HPDE6-E6E7 (cell line): ENCODE data around the gene STARD13.
"Not testable (repeated sequence)": the region's sequence is repeated elsewhere in the genome, so short reads cannot be mapped to it uniquely, and the experiment has no call there.

Experiments used
- DNase-seq: peaks from one replicate; pipeline ENCODE4 v3.0.0; 2011; ENCODE audit warnings: missing footprints; ENCODE audit errors: extremely low spot score

STARD13 gene

DNA sequence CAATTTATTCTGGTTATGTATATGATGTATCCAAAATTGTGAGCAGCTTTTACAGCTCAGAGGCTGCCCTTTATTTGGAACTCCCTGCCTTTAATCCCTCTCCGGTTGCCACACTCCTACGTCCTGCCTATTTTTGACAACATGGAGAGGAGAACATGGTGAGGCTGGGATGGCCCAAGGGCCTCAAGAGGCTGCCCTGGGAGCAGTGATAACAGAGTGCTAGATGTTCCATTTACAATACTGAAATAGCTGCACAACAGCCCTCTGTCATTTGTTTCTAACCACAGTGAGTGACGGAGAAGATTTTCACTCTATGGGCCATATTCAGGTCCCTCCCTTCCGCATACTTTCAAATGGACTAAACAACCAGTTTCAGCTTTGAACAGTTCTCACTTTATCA, 33.4 kb downstream of the STARD13 start:
- DNase-seq = no peak

DNA sequence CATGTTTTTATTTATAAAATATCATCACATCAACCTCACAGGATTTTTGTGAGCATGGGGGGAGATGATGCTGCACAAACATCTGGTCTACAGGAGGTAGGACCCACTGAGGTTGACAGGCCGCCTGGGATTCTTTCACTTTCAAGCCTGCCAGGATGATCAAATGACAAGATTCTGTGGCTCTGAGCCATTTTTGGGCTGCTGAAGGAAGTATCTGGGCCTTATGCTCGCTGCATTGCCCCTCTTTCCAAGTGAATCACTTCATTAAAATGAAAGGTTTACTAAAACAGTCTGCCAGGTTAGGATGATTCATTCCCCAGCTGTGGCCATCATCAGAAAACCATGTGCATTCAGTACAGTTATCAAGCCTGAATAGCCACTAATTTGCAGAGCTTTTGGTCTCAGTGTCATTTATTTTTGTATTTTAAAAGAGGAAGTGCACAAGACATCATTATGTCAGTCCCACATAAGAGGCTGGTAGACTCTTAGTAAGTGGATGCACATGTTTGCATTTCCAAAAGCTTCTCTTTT, 34.4 kb downstream of the STARD13 start:
- peak; percentile 21 for DNase-seq

DNA sequence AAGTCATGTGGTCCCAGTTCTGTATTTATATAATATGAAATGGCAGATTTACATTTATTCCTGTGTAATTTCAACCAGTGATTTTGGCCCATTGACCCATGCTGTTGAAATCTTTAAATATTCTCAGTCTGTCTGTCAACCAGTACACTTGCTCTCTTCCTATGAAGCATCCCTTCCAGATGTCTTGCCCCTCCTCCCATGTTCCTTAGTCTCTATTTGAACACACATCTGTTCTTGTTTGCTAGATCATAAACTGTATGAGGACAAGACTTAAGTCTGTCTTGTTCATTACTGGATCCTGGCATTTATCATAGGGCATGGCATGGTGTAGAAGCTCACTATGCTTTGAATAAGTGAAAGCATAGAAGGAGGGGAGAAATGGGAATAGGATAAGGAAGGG, 34.9 kb downstream of the STARD13 start:
- DNase-seq = no peak

DNA sequence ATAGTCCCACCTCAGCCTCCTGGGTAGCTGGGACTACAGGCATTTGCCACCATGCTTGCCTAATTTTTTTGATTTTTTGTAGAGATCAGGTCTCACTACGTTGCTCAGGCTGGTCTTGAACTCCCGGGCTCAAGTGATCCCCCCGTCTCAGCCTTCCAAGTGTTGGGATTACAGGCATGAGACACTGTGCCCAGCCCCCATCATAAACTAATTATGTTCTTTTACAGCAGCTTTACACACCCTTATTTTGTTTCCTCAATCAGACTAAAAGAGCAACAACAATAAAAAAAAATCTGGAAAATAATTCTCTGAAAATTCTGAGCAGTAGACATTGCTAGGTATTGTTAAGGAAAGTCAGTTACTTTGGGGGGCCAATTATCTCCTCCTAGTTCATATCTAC, 35.7 kb downstream of the STARD13 start:
- DNase-seq = no peak

DNA sequence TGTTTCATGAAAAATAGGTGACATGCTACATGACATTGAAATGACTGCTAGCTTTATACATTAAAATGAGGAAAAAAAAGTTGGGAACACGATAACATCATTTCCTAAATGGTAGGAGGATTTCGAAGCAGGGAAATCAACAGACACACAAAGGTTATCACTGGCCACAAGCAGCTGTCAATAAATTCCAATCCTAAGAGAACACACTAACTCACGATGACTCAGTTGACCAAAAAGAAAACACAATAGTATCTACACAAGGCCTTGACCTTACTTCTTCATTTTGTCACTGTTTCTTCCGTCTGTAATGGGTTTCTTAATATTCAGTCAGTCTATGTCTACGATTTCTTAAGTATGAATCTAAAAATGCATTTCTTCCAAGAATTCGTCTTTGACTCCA, 36.5 kb downstream of the STARD13 start:
- DNase-seq = no peak

DNA sequence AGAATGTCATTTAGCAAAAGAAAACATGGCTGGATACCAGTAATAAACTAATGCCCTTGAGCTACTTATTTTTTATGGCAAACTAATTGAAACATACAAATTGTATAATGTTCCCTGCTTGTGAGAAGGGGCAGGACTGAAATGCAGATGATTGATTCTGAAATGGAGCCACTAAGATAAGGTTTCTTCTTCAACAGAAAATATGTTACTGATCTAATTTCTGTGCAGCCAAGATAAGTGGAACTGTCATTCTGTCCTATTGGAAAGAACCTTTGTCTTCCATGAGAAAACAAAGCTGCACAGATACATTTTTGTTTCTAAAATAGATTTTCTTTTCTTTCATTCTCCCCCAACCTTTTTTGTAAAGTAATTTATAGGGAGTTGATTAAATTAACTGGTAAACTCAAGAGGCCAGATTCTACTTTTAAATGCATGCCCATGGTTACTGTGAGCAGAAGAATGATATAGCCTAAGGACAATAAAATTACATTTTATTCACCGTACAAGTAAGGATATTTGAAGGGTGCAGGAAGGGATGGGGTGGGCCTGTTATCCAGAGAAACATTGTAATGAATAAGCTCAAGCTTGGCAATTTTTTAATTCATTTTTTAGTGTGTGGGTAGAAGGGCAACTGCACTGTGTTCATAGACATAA, 39.9 kb downstream of the STARD13 start:
- no peak for DNase-seq

DNA sequence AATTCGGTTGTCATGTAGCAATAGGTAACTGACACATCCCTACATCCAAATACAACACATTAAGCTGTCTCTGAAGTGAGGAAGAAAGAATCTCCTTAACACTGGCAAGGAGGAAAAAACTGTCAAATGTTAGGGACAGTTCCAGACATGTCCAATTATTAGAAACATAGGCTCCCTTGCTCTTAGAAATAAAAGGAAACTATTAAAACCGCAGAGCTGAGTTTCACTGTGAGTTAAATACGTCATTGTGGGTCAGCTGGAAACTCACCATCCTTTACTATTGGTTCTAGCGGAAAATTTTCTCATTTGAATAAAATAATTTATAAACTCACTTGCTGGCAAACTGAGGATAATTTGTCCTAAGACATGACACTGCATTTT, 40.7 kb downstream of the STARD13 start:
- no peak for DNase-seq

DNA sequence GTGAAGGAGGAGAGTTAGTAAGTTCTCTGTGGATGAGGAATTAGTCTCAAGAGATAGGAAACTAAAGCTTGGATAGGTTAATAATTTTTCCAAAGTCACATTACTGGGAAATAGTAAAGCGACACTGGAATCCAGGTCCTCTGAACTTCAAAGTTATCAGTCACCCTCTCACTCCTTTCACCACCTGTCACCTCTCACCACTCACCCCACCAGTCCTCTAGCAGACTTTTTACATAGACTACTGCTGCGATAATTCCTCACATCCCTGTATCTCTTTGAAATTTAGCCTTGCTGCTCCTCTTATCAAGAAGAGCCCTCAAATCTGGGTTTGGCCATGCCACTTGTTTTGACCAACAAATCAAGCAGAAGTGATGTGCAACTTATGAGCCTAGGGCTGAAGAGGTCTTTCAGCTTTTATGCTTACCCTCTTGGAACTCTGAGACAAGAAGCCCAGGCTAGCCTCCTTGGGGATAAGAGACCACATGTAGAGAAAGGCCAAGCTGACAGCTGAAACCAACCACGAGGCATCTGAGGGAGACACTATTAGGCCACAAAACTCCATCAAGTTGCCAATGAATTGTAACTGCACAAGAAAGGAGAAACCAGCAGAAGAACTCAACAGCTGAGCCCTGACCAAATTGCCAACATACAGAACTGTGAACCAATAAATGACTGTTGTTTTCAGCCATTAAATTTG, 41.2 kb downstream of the STARD13 start:
- no peak for DNase-seq

DNA sequence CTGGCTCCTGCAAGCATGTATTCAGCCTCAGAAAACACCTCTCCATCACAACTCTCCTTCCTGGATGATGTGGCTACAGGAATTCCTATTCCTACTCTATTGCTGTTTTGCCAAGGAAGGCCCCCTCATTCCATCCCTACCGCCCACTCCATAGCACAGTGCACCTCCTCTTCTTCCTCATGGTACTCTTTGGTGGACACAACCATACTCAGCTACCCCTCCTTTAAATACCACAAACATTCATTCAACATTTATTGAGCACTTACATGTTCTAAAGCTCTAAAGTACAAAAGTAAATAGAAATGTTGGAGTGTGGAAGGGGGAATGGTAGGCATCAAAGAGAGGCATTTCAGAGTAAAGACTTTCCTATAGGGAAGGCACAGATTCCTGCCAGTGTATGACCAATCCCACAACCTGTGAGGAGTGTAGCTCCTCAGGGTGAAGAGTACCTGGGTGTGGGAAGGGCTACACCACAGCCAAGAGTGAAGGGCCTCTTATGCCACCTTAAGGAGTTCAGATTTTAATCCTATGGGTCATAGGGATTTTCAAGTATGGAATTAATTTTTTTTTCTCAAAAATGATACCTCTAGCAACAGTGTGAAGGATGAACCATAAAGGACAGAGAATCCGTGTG, 42.5 kb downstream of the STARD13 start:
- DNase-seq = no peak

DNA sequence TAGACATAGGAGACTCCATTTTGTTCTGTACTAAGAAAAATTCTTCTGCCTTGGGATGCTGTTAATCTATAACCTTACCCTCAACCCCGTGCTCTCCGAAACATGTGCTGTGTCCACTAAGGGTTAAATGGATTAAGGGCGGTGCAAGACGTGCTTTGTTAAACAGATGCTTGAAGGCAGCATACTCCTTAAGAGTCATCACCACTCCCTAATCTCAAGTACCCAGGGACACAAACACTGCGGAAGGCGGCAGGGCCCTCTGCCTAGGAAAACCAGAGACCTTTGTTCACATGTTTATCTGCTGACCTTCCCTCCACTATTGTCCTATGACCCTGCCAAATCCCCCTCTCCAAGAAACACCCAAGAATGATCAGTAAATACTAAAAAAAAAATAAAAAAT, 43.2 kb downstream of the STARD13 start:
- DNase-seq = not testable (repeated sequence)

DNA sequence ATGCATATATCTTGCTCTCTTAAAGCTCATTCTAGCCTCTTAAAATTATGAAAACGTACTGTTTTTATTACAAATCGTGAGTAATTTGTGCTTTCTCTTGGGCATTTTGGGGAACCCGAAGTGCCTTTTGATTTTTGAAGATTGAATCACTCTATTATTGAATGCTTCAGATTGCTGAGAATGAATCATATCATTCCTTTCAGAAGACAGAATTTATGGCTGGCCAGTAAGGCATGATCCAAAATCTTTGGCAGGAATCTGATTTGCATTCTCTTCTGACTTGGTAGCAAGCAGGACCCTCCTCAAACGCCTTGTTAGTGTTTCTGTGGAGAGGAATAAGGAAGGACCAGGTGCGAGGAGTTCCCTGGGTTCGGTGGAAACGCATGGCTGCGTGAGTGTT, 49.5 kb downstream of the STARD13 start:
- no peak for DNase-seq

DNA sequence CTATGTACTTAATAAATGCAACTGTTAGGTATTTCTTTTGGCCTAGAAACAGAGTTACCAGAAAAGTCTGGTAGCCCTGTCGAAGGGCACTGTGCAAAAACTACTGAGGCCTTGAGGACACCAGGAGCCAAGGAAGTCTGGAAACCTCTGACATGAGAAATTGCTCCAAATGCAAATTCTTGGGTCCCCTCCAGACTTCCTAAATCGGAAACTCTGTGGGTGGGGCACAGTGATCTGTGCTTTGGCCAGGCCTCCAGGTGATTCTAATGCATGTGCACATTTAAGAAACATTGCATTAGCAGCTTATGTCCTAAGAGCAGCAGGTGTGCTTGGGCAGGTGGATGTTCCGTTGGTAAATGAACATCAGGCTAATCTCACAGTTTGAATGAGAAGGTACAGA, 50.0 kb downstream of the STARD13 start:
- no peak for DNase-seq

DNA sequence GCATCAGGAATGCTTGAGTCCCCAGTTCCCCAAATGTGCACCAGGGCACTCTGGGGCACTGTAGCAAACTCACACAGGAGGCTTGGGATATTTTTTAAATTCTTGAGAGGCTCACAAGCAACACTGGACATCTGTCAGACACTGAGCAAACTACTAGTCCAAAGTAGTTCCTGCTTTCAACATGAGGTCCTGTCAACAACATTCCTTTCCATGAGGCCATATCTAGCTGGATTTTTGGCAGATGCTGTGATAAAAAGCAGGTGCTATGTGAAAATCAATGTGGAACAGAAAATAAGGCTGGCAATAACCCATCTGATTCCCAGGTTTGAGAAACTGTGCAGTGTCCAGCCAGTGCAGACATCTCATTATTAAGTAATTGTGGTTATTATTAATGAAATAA, 50.5 kb downstream of the STARD13 start:
- DNase-seq = no peak

DNA sequence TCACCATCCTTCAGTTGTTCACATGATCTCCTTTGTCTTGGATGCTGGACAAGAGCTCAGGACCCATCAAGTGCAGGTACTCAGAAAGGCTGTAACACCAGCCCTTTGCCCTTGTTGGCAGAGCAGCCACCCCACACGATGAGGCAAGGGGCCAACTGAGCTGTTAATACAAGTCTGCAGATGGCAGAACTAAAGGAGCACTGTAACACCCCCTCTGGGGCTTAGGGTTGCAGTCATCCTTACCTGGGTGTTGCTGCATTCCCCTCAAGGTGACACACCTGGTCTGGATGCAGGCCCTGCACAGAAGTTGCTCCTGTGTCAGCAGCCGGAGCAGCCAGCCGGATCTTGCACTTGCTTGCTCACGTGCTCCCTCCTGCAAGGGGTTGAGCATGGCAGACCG, 52.0 kb downstream of the STARD13 start:
- DNase-seq = no peak

DNA sequence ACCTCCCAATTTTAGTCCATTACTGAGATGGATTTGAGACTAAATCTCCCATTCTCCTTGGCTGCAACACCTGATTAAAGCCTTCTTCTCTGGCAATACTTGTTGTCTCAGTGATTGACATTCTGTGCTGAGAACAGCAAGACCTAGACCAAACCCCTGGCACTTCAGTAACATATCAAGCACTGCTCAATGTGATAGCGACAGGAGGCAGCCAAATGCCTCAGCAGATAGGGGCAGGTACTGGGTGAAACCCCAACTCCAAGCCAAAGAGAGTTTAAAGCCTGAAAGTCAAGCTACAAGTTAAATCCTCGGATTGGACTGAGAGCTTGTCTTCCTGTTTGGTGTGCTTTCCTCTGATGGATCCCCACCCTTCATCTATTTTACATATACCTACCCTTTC, 52.7 kb downstream of the STARD13 start:
- DNase-seq = no peak

DNA sequence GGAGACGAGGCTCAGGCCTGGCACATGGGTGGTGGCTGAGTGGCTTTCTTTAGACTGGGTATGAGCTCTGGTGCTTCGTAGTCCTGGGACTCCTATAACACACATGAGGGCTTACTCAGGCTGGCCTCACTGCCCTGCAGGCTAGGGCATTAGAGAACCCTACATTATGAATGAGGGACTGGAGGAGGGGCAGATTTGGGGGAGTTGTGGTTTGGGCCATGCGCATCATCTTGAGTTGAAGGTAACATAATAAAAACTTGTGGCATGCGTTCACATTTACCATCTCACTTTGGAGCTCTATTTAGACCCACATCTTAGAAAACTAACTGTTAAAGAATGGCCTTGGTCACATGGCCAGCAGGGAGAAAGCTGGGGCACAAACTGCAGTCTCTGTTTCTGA, 54.2 kb downstream of the STARD13 start:
- DNase-seq = no peak

DNA sequence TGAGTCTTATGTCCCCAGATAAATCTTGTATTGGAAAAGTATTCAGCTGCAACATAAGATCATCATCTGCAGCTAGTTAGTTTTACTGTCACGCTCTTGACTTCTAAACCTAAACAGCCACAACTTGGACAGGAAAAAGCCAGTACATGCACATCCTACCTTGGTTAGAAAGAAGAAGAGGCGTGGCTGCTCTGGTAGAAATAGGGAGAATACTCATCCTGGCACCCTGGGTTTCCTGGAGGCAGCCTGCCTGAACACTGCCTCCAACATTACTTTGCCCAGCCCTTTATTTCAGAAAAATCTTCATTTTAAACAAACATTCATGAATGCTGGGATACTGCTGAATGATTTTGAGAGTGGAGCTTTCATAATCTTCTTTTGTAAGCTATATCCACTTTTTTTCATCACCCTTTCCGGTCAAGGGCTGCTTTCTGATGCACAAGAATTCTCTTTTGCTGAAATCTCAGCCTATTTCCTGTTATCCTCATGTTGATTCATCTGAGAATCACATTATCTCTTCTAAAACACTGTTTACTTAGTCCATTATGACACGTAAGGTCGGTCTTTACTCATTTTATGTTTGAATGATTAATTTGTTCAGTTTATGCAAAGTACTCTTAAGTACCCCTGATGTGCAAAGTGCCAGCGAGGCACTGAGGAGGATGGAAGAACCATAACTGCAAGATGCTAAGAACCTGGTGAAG, 55.2 kb downstream of the STARD13 start:
- DNase-seq = no peak

DNA sequence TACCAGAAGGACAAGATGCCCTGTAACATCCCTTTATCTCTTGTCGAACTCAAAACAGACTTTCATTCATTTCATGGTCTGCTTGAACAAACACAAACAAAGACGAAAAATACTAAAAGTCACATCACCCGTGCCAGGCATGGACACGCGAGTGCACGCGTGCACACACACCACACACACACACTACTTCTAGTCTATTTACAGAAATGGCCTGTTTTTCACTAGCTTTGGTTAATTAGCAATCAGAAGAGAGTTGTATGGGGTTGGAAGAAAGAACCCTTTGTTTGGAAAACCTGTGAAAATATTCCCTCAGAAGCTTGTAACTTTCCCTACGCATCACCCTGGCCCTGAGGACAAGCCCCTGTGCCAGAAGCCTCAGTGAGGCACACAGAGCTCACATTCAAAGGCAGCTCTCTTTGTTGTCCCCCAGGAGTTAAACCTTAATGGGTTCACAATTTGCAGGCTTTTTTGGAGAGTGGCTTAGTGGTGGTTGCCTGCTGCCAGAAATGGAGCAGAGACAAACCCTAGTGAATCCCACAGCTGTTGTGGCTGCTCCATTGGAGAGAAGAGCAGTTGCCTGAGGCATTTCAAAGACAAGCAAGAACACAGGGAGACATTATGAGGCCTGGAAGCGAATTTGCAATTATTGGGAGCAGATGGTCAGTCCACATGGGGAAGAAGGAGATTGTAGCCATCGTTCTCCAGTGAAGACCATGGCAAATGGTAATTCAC, 55.9 kb downstream of the STARD13 start:
- no peak for DNase-seq

DNA sequence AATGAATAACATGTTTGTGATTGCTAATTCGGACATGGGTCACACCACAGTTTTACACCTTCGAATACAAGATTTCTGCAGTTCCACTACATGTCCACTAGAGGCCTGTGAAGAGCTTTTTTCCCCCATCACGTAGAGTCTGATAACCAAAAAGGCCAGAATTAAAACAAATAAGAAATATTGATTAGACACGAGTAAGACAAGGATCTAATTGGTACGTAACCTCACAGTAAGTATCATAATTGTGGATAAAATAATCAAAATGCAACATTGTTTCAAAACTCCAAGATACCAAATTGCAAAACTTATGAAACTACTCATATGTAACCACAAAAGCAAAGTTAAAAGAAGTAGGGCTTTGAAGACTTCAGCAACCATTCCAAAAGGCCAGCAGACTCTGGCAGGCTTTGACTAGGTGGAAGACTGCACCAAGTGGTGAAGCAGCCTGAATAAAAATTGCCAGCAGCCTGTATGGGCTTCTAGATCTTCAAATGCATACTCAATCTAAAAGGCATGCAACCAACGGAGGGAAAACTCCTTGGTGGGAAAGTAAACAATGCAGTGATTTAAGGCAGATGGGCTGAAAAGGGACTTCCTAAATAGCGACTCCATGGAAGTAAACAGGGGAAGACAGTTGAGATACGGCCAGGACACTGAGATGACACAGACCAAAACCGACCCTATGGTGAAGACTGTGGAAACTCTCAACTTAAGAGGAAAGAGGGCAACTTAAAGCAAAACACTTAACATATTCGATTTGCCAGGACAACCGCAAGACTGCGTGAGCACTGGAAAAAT, 56.7 kb downstream of the STARD13 start:
- no peak for DNase-seq

DNA sequence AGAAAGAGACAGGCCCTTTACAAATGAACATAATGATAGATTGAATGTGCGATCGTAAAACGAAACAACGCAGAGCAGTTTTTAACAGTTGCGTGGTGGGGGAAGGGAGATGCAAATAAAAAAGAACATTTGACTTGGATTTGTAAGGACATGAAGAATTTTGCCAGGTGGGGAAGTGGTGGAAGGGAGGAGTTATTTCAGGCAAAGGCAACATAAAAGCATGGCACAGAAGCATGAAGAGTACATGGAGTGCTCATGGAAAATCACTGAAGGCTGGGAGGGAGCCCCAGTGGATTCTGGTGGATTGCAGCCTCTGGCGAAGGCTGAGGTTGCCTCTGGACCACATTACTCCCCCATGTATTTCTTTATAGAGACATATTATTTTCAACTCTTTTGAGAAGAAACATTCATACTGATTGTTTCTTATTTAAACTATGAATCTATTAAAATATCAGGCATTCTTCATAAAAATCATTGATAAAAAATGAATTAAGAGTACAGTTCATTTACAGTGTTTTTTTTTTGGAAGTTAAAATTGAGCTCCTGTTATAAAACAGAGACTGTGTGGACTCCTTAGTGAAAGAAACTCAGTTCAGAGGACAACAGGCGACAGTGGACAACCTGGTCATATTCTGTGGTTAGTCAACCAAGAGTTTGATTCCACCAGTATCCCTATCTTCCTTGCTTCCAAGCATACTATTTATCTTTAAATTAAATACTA, 57.5 kb downstream of the STARD13 start:
- no peak for DNase-seq
